ENCODE data around the gene SPATS2. TPM values are rescaled to one million over a fixed set of nuclear protein-coding genes. Genes with fewer than 3 reads are reported as not detected.

The SPATS2 gene
- total RNA-seq, 4 donors from 2014 or later, result 10.5 to 39.3 (median 21.0) TPM

GRCh38 chr12:49348781-49349180, 18.5 kb upstream of the SPATS2 start:
- intact Hi-C loops (cut with DNase I; ENCODE audit: low total_unique reads), result loop anchor here (5.0 kb wide), 1 partner anchor 169 kb away; no protein-coding TSS in a partner anchor
- no peaks in the 10 kb centered on the region for H3K9me3 ChIP-seq
- peak overlapping the region in 1 of 4 donors; percentile 52 for H3K4me3 ChIP-seq
- in situ Hi-C loops (cut with MboI; ENCODE audit: low pct_ligation_motif_present in 1 of 4, low pct_unique_long_range_greater_than_20kb in 1 of 4, low sequenced_read_pairs in 3 of 4), result loop anchor here in 1 of 4 donors (10.0 kb wide), 1 partner anchor 166 kb away; no protein-coding TSS in a partner anchor
- peaks cover 29 to 51% (median 36%) of the 10 kb centered on the region in 4 donors for H3K4me1 ChIP-seq
- DNase-seq, result no peak
- H3K27me3 ChIP-seq, result peaks cover 82% of the 10 kb centered on the region
- H3K27ac ChIP-seq, result no peak overlapping the region
- no peaks in the 10 kb centered on the region for H3K36me3 ChIP-seq
- 91% methylated on average over 5 of the region's 5 CpGs; no CpG with 5 or more reads in 1 of the 2 donors for WGBS, 2 donors (ENCODE audit: low coverage in 1 of 2)
- no peak for TF ChIP-seq CTCF (IDR thresholded peaks at IDR 0.05)
- no peak for TF ChIP-seq EP300 (IDR thresholded peaks at IDR 0.05; ENCODE audit: low read depth)
- TF ChIP-seq POLR2A (IDR thresholded peaks at IDR 0.05), result no peak
- TF ChIP-seq POLR2AphosphoS5 (IDR thresholded peaks at IDR 0.05), result no peak

GRCh38 chr12:49349266-49349665, 18.0 kb upstream of the SPATS2 start:
- no peaks in the 10 kb centered on the region for H3K9me3 ChIP-seq
- intact Hi-C loops (cut with DNase I; ENCODE audit: low total_unique reads) (loop anchor here (5.0 kb wide), 1 partner anchor 168 kb away; no protein-coding TSS in a partner anchor), in situ Hi-C loops (cut with MboI; ENCODE audit: low pct_ligation_motif_present in 1 of 4, low pct_unique_long_range_greater_than_20kb in 1 of 4, low sequenced_read_pairs in 3 of 4) (loop anchor here in 1 of 4 donors (10.0 kb wide), 1 partner anchor 166 kb away; no protein-coding TSS in a partner anchor)
- no peak for DNase-seq
- WGBS, 2 donors (ENCODE audit: low coverage in 1 of 2), result 93% methylated on average over 11 of the region's 11 CpGs; no CpG with 5 or more reads in 1 of the 2 donors
- no peaks in the 10 kb centered on the region for H3K36me3 ChIP-seq
- no peak overlapping the region for H3K27ac ChIP-seq
- peaks cover 77% of the 10 kb centered on the region for H3K27me3 ChIP-seq
- TF ChIP-seq CTCF (IDR thresholded peaks at IDR 0.05) (no peak), POLR2A (IDR thresholded peaks at IDR 0.05) (no peak), EP300 (IDR thresholded peaks at IDR 0.05; ENCODE audit: low read depth) (no peak), POLR2AphosphoS5 (IDR thresholded peaks at IDR 0.05) (no peak)
- peaks cover 29 to 47% (median 36%) of the 10 kb centered on the region in 4 donors for H3K4me1 ChIP-seq
- no peak overlapping the region for H3K4me3 ChIP-seq

GRCh38 chr12:49352351-49352750, 14.9 kb upstream of the SPATS2 start:
- Histone ChIP-seq H3K36me3 (no peaks in the 10 kb centered on the region), H3K4me3 (no peak overlapping the region), H3K4me1 (peaks cover 4 to 22% (median 12%) of the 10 kb centered on the region in 4 donors), H3K27me3 (peaks cover 46% of the 10 kb centered on the region), H3K9me3 (no peaks in the 10 kb centered on the region), H3K27ac (no peak overlapping the region)
- intact Hi-C loops (cut with DNase I; ENCODE audit: low total_unique reads) (no loop called here), in situ Hi-C loops (cut with MboI; ENCODE audit: low pct_ligation_motif_present in 1 of 4, low pct_unique_long_range_greater_than_20kb in 1 of 4, low sequenced_read_pairs in 3 of 4) (loop anchor here in 1 of 4 donors (5.0 kb wide), 1 partner anchor 165 kb away; no protein-coding TSS in a partner anchor)
- TF ChIP-seq POLR2A (IDR thresholded peaks at IDR 0.05) (no peak), CTCF (IDR thresholded peaks at IDR 0.05) (no peak), POLR2AphosphoS5 (IDR thresholded peaks at IDR 0.05) (no peak), EP300 (IDR thresholded peaks at IDR 0.05; ENCODE audit: low read depth) (no peak)
- no peak for DNase-seq
- WGBS, 2 donors (ENCODE audit: low coverage in 1 of 2), result 87 to 100% methylated on average over 1 to 2 of the region's 2 CpGs

- TF ChIP-seq POLR2A (IDR thresholded peaks at IDR 0.05) (no peak), CTCF (IDR thresholded peaks at IDR 0.05) (no peak), POLR2AphosphoS5 (IDR thresholded peaks at IDR 0.05) (no peak), EP300 (IDR thresholded peaks at IDR 0.05; ENCODE audit: low read depth) (no peak)
- in situ Hi-C loops (cut with MboI; ENCODE audit: low pct_ligation_motif_present in 1 of 4, low pct_unique_long_range_greater_than_20kb in 1 of 4, low sequenced_read_pairs in 3 of 4) (no loop called here), intact Hi-C loops (cut with DNase I; ENCODE audit: low total_unique reads) (loop anchor here (5.0 kb wide), 1 partner anchor 151 kb away; no protein-coding TSS in a partner anchor)
- no peak overlapping the region for H3K4me3 ChIP-seq
- H3K9me3 ChIP-seq, result no peaks in the 10 kb centered on the region
- H3K36me3 ChIP-seq, result no peaks in the 10 kb centered on the region
- 93% methylated on average over 10 of the region's 10 CpGs for WGBS, 2 donors (ENCODE audit: low coverage in 1 of 2)
- peaks cover 0 to 17% (median 0%) of the 10 kb centered on the region in 4 donors for H3K4me1 ChIP-seq
- DNase-seq, result no peak
- H3K27ac ChIP-seq, result no peak overlapping the region
- peaks cover 15% of the 10 kb centered on the region for H3K27me3 ChIP-seq
Measured at GRCh38 chr12:49355913-49356312, 11.3 kb upstream of the SPATS2 start.

All from transverse colon (tissue), 4 donors.